ENCODE data around the gene SMAD7.

The SMAD7 gene, protein sequence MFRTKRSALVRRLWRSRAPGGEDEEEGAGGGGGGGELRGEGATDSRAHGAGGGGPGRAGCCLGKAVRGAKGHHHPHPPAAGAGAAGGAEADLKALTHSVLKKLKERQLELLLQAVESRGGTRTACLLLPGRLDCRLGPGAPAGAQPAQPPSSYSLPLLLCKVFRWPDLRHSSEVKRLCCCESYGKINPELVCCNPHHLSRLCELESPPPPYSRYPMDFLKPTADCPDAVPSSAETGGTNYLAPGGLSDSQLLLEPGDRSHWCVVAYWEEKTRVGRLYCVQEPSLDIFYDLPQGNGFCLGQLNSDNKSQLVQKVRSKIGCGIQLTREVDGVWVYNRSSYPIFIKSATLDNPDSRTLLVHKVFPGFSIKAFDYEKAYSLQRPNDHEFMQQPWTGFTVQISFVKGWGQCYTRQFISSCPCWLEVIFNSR

GRCh38 chr18:48950536-48951447 lies at the start of gene SMAD7:
Gene SMAD7, minus strand, starts transcription at chr18:48950965. Its CDS starts 541 bp downstream, at chr18:48950424.
- no peak for FAIRE-seq

DNA sequence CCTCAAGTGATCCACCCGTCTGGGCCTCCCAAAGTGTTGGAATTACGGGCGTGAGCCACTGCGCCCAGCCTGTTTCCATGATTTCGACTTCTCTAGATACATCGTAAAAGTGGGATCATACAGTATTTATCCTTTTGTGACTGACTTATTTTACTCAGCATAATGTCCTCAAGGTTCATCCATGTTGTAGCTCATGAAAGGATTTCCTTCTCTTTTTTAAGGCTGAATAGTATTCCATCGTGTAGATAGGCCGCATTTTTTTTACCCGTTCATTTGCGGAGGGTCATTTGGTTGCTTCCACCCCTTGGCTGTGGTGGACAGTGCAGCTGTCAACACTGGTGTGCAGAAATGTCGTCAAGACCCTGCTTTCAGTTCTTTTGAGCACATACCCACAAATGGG lies 48.8 kb upstream of the SMAD7 start:
- no peak for FAIRE-seq

- no peak for FAIRE-seq
Measured at GRCh38 chr18:48997985-48998831, 47.4 kb upstream of the SMAD7 start.

- no peak for FAIRE-seq
Measured at GRCh38 chr18:48997681-48997984, 46.9 kb upstream of the SMAD7 start.

- no peak for FAIRE-seq
Measured at GRCh38 chr18:48996901-48997463, 46.2 kb upstream of the SMAD7 start.

DNA sequence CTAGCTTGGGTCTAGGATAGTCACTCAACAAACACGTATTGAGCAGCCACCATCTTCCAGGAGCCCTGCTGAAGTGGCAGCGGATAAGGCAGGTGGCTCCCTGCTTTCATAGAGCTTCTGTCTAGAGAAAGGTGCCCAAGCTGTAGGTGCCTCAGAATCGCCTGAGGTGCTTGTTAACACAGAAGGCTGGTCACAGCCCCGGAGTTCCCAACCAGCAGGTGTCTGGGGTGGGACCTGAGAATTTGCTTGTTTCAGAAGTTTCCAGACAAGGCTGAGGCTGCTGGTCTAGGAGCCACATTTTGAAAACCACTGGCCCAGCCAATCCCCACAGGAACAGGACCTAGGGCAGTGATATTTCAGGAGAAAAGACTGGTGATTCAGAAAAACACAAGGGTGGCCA lies 45.3 kb upstream of the SMAD7 start:
- no peak for FAIRE-seq

DNA sequence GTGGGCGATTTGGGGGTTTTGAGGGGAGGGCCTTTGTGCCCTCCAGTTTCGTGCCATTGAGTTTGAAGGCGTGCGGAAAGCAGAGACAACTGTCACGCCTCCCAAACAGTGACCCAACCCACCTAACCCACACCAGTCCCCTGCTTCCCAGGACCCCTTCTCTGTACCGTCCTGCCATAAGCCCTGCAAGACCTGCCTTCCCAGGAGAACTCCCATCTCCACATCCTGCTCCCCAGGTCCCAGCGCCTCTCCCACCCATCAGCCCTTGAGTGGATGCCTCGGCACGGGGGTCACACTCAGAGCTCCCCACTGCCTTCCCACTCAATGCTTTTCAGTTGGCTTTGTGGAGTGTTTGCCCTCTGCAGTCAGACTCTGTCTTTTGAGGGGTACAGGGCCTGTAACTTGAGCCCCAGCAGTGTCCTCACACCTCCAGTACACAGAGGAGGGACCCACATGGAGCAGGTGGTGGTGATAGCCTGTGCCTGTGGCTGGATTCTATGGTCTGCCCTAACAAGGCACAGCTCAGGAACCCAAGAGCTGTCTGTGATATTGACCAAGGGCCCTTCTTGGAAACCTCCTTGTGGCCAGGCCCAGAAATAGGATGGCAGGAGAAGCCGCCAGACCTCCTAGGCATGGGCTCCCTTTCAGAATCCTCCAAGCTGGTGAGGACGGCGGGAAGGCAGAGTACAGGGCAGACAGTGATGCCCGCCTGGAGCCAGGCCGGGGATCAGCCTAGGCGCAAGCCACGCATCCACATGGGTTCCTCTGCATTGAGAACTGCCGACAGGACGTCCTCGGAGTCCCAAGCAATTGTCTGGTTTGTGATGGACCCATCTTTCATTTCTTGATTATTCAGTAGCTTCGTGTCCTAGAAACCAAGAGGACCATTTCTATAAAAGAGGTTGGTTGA lies 44.4 kb upstream of the SMAD7 start:
- no peak for FAIRE-seq

GRCh38 chr18:48994044-48994651 lies 43.4 kb upstream of the SMAD7 start:
- no peak for FAIRE-seq

GRCh38 chr18:48993586-48993985 lies 42.8 kb upstream of the SMAD7 start:
- no peak for FAIRE-seq

GRCh38 chr18:48992791-48993555 lies 42.2 kb upstream of the SMAD7 start:
- FAIRE-seq, result no peak

DNA sequence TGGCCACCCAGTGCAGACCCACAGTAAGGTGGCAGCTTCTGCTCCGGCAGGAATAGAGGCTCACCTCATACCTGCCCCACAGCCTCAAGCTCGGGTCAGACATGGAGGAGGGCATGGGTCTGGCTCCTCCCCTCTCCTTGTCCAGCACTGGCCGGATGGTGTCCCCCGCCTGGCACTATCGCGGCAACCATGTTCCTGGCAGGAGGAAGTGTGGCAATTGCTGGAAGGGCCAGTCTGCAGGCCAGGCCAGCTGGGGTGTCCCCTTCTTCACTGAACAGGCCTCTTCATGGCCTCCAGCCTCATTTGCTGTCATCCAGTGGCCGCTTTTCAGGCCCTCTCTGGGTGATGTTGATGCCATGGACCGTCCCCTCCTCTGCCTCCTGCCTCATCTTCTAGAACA lies 41.4 kb upstream of the SMAD7 start:
- no peak for FAIRE-seq

- no peak for FAIRE-seq
Measured at GRCh38 chr18:48991676-48992075, 40.9 kb upstream of the SMAD7 start.

DNA sequence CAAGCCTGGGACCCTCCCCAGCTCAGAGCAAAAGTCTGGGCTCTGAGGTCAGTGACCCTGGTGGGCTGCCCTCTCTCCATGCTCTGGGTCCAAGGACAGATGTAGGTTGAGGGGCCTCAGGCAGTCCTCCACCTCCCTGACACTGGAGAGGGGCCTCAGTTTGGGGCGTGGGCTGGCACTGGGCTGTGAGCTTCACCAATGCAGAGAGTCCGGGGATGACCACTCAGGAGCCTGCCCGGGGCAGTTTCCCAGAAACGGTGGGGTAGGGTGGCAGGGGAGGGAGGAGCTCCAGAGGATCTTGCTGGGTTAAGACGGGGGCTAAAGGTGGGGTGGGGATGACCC lies 40.5 kb upstream of the SMAD7 start:
- no peak for FAIRE-seq

DNA sequence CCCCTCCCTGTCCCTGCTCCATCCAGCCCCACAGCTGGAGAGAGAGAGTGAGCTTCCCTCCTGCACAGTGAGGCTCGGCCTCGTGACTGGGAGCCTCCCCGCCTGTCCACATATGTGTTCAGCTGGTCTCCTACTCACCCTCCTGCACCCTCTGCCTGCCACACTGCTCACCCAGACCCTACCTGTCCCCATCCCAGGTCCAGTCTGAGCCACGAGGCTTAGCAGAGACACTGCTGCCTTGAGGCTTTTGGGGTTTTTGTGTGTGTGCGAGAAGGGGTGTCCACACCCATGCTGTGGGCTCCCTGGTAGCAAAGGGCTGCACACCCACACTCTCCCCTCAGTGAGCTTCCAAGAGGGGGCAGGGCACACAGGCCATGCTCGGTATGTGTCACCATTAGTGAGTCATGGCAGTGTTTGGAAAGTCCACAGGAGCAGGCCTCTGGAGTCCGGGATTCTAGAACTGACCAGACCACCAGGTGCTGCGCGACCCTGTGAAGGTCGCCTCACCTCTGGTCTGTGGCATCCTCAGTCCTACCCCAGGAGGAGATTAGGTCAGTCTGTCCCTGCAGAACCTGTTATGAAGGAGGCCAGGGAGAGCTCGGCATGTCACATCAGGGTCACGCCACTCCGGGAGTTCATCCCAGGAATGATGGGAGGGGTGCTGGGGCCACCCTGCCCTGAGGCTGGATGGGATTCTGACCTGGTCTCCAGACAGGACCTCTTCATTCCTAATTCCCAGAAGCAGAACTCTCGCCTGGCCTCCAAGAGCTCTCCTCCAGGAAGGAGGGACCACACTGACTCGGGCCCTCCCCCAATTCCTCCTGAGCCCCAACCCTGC lies 39.9 kb upstream of the SMAD7 start:
- FAIRE-seq, result no peak

- no peak for FAIRE-seq
Measured at GRCh38 chr18:48989304-48990303, 38.8 kb upstream of the SMAD7 start.

GRCh38 chr18:48988508-48989303 lies 37.9 kb upstream of the SMAD7 start:
- FAIRE-seq, result no peak

GRCh38 chr18:48987821-48988220 lies 37.1 kb upstream of the SMAD7 start:
- FAIRE-seq, result no peak
